Measurements from ENCODE around the gene GNL2. TPM values are rescaled to one million over a fixed set of nuclear protein-coding genes. Genes with fewer than 3 reads are reported as not detected.

Gene GNL2
- total and polyA plus RNA-seq, 4 donors, result 14.8 to 29.2 (median 21.3) TPM

- Histone ChIP-seq H3K9me3 (ENCODE audit: control insufficient read depth in 4 of 4, low read length in 3 of 4) (no peaks in the 10 kb centered on the region), H3K27me3 (ENCODE audit: control insufficient read depth in 4 of 4, insufficient read depth in 4 of 4, low read length in 3 of 4) (no peaks in the 10 kb centered on the region), H3K4me3 (ENCODE audit: low read depth in 1 of 3, low read length in 3 of 3) (no peak overlapping the region), H3K36me3 (ENCODE audit: control insufficient read depth in 4 of 4, insufficient read depth in 3 of 4, low read depth in 1 of 4, low read length in 3 of 4) (peaks cover 0 to 5% (median under 1%) of the 10 kb centered on the region in 4 donors), H3K9ac (ENCODE audit: low read depth in 1 of 2, low read length in 2 of 2) (no peak overlapping the region), H3K27ac (ENCODE audit: low read depth in 1 of 2, low read length in 2 of 2) (no peak overlapping the region), H3K4me1 (ENCODE audit: control insufficient read depth in 4 of 4, insufficient read depth in 4 of 4, low read length in 3 of 4) (peaks cover 0 to 18% (median 10%) of the 10 kb centered on the region in 4 donors)
- TF ChIP-seq RAD21 (IDR thresholded peaks at IDR 0.05), result no peak
- no peak for TF ChIP-seq CTCF (IDR thresholded peaks at IDR 0.05; ENCODE audit: low read depth, low read length, missing input control)
- TF ChIP-seq RXRA (IDR thresholded peaks at IDR 0.05), result no peak
- no peak for TF ChIP-seq HNF4G (IDR thresholded peaks at IDR 0.05)
- TF ChIP-seq NR2F2 (IDR thresholded peaks at IDR 0.05), result no peak
- TF ChIP-seq JUND (IDR thresholded peaks at IDR 0.05), result no peak
- no peak for TF ChIP-seq YY1 (IDR thresholded peaks at IDR 0.05)
- no peak for TF ChIP-seq ZBTB33 (IDR thresholded peaks at IDR 0.05)
- TF ChIP-seq HNF4A (conservative IDR thresholded peaks at IDR 0.05), result no peak
- no peak for TF ChIP-seq TAF1 (conservative IDR thresholded peaks at IDR 0.05)
- no peak for TF ChIP-seq FOXA1 (IDR thresholded peaks at IDR 0.05)
- TF ChIP-seq EGR1 (IDR thresholded peaks at IDR 0.05; ENCODE audit: low read depth in 2 of 2), result no peak
- TF ChIP-seq SP1 (IDR thresholded peaks at IDR 0.05), result no peak
- no peak for TF ChIP-seq MAX (IDR thresholded peaks at IDR 0.05)
- no peak for TF ChIP-seq GABPA (IDR thresholded peaks at IDR 0.05 in 1 of 2, conservative IDR thresholded peaks at IDR 0.05 in 1 of 2)
- TF ChIP-seq FOXA2 (IDR thresholded peaks at IDR 0.05), result no peak
- no peak for TF ChIP-seq REST (IDR thresholded peaks at IDR 0.05)
- no peak for TF ChIP-seq ATF3 (IDR thresholded peaks at IDR 0.05)
- WGBS, result 90% methylated on average over 1 of the region's 1 CpG
- no peak for DNase-seq (ENCODE audit: low spot score)
These were observed 37.3 kb downstream of the GNL2 start for GRCh38 chr1:37558411-37558810.

Measured in liver (tissue), 9 donors.